Mesendoderm (in vitro differentiated cells): ENCODE measurements around the gene PAM.

Source experiments
- DNase-seq: peaks from one replicate; pipeline ENCODE4 v3.0.0; 2013
- H2AK5ac ChIP-seq: 2 replicates; pipeline ENCODE4 v1.6.1; 2013; ENCODE audit warnings: low read length, inconsistent platforms
- H2BK120ac ChIP-seq: 2 replicates; pipeline ENCODE4 v1.6.1; 2013; ENCODE audit warnings: low read depth, mild to moderate bottlenecking, low read length, moderate library complexity, mixed read lengths
- H2BK15ac ChIP-seq: replicated peaks from 2 replicates; pipeline ENCODE4 v1.6.1; 2013; ENCODE audit warnings: low read depth, mild to moderate bottlenecking, moderate library complexity
- H2BK5ac ChIP-seq: 2 replicates; pipeline ENCODE4 v1.6.1; 2013; ENCODE audit warnings: low read length, inconsistent platforms
- H3K18ac ChIP-seq: 2 replicates; pipeline ENCODE4 v1.6.1; 2013; ENCODE audit warnings: mild to moderate bottlenecking, low read length, mixed read lengths
- H3K23ac ChIP-seq: one replicate; pipeline ENCODE4 v1.6.1; 2013; ENCODE audit warnings: low read length
- H3K27ac ChIP-seq: 2 replicates; pipeline ENCODE4 v1.5.1; 2013; ENCODE audit warnings: low read depth, mild to moderate bottlenecking, inconsistent platforms, low read length, moderate library complexity
- H3K27me3 ChIP-seq: 2 replicates; pipeline ENCODE4 v1.6.1; 2013; ENCODE audit warnings: low read length, control low read depth, mild to moderate bottlenecking, inconsistent platforms; ENCODE audit not compliant: insufficient read depth, poor library complexity
- H3K36me3 ChIP-seq: 2 replicates; pipeline ENCODE4 v1.6.1; 2013; ENCODE audit warnings: low read length, inconsistent platforms; ENCODE audit not compliant: control insufficient read depth, insufficient read depth
- H3K4ac ChIP-seq: one replicate; pipeline ENCODE4 v1.6.1; 2013; ENCODE audit warnings: low read depth, mild to moderate bottlenecking, low read length, moderate library complexity
- H3K4me1 ChIP-seq: 2 replicates; pipeline ENCODE4 v1.6.1; 2013; ENCODE audit warnings: low read depth, low read length, inconsistent platforms; ENCODE audit not compliant: control insufficient read depth
- H3K4me2 ChIP-seq: 2 replicates; pipeline ENCODE4 v1.6.1; 2013; ENCODE audit warnings: low read length
- H3K4me3 ChIP-seq: 2 replicates; pipeline ENCODE4 v1.5.1; 2013; ENCODE audit warnings: mild to moderate bottlenecking, low read length
- H3K56ac ChIP-seq: one replicate; pipeline ENCODE4 v1.6.1; 2013; ENCODE audit warnings: low read length
- H3K79me1 ChIP-seq: 2 replicates; pipeline ENCODE4 v1.6.1; 2013; ENCODE audit warnings: low read length, inconsistent platforms
- H3K79me2 ChIP-seq: 2 replicates; pipeline ENCODE4 v1.6.1; 2013; ENCODE audit warnings: mild to moderate bottlenecking, low read length; ENCODE audit not compliant: control insufficient read depth, insufficient read depth
- H3K9ac ChIP-seq: 2 replicates; pipeline ENCODE4 v1.6.1; 2013; ENCODE audit warnings: low read length, inconsistent platforms
- H4K5ac ChIP-seq: one replicate; pipeline ENCODE4 v1.6.1; 2013; ENCODE audit warnings: low read length
- H4K8ac ChIP-seq: one replicate; pipeline ENCODE4 v1.6.1; 2013; ENCODE audit warnings: low read depth, mild to moderate bottlenecking, control low read depth, low read length, moderate library complexity
- WGBS: extraction: QIAGEN DNeasy Blood & Tissue Kit; methylation state at CpG from one replicate; pipeline ENCODE4 v1.1.7; 2013; ENCODE audit warnings: low lambda C conversion rate, missing lambda C conversion rate; ENCODE audit not compliant: insufficient coverage; ENCODE audit errors: extremely low coverage; 5-methylcytosine and 5-hydroxymethylcytosine counted together

Gene PAM

DNA sequence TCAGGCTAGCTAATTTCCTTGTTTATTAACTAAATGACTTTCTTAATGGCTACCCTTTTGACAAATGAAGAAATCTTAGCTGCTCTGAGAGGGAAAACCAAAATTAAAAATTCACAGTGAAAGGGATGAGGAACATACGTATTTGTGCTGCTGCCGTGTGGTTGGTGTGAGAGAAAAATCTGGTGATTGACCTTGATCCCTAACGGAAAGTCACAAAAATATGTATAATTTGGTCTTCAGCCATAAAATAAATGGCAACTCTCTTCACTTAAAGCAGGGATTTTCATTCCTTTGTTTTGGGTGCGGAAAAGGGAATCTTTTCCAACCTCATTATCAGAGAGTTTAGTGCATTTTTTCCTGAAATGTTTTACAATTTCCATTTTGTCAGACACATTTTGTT is 40.4 kb downstream of the PAM start:
- no peak overlapping the region for H3K4me2 ChIP-seq
- DNase-seq: no peak
- H3K79me1 ChIP-seq: no peaks in the 10 kb centered on the region
- H3K9ac ChIP-seq: no peak overlapping the region
- H2AK5ac ChIP-seq: no peak overlapping the region
- no peak overlapping the region for H3K4me3 ChIP-seq
- no peaks in the 10 kb centered on the region for H3K36me3 ChIP-seq
- H2BK5ac ChIP-seq: no peak overlapping the region
- H4K8ac ChIP-seq: no peak overlapping the region
- peaks cover 5% of the 10 kb centered on the region for H3K4me1 ChIP-seq
- H3K56ac ChIP-seq: no peak overlapping the region
- no peak overlapping the region for H3K23ac ChIP-seq
- no peak overlapping the region for H4K5ac ChIP-seq
- no peaks in the 10 kb centered on the region for H3K27me3 ChIP-seq
- H2BK15ac ChIP-seq: no peak overlapping the region
- H3K4ac ChIP-seq: no peak overlapping the region
- WGBS: no CpG with 5 or more reads among the region's 4 CpGs
- H3K18ac ChIP-seq: no peak overlapping the region
- no peak overlapping the region for H3K27ac ChIP-seq
- H3K79me2 ChIP-seq: no peaks in the 10 kb centered on the region
- no peak overlapping the region for H2BK120ac ChIP-seq

DNA sequence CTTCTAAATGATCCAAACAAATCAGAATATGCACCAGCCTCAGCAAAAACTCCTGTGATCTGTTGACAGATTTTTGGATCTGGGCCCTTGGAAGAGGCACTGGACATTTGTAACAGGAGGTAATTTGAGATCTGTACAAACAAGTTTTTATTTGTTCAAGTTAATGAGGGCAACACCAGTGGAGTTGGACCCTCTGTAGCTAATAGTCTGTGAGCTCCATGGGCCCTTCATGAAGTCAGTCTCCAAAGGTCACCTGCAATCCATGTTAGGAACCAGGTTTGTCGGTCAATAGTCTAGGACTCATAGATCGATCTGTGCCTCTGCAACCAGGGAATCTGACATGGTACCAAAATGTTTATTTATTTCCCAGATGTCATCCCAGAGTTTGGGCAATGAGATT is 40.9 kb downstream of the PAM start:
- Histone ChIP-seq H4K5ac (no peak overlapping the region), H3K79me2 (no peaks in the 10 kb centered on the region), H2BK15ac (no peak overlapping the region), H3K56ac (no peak overlapping the region), H3K4me2 (no peak overlapping the region), H3K27me3 (no peaks in the 10 kb centered on the region), H3K23ac (no peak overlapping the region), H3K27ac (no peak overlapping the region), H3K4ac (no peak overlapping the region), H3K18ac (no peak overlapping the region), H3K9ac (no peak overlapping the region), H2BK5ac (no peak overlapping the region), H3K4me3 (no peak overlapping the region), H2AK5ac (no peak overlapping the region), H3K36me3 (no peaks in the 10 kb centered on the region), H3K4me1 (peaks cover 5% of the 10 kb centered on the region), H4K8ac (no peak overlapping the region), H2BK120ac (no peak overlapping the region), H3K79me1 (no peaks in the 10 kb centered on the region)
- no CpG with 5 or more reads among the region's 2 CpGs for WGBS
- no peak for DNase-seq

DNA sequence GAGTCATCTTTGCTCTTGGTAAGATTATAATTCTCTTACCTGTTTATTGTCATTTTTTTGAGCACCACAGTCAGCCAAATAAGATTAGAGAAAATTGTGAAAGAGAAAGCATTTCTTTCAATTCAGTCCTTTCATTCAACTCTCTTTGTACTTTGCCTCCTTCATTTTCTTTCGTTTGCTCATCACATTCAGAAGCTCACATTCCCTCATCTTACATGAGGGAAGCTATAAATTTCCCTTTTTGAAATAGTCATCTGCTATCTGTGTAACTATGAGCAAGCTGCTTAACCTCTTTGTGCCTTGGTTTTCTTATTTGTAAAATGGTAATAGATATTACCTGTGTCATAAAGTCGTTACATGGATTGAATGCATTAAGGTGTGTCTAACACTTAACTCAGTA is 41.4 kb downstream of the PAM start:
- WGBS: no CpG with 5 or more reads among the region's 2 CpGs
- no peaks in the 10 kb centered on the region for H3K79me2 ChIP-seq
- H2BK120ac ChIP-seq: no peak overlapping the region
- H3K4me3 ChIP-seq: no peak overlapping the region
- no peak overlapping the region for H2BK15ac ChIP-seq
- no peaks in the 10 kb centered on the region for H3K36me3 ChIP-seq
- H2BK5ac ChIP-seq: no peak overlapping the region
- DNase-seq: no peak
- no peak overlapping the region for H3K18ac ChIP-seq
- H3K27ac ChIP-seq: no peak overlapping the region
- no peak overlapping the region for H4K5ac ChIP-seq
- no peak overlapping the region for H3K4me2 ChIP-seq
- no peaks in the 10 kb centered on the region for H3K79me1 ChIP-seq
- peaks cover 5% of the 10 kb centered on the region for H3K4me1 ChIP-seq
- no peak overlapping the region for H3K9ac ChIP-seq
- no peak overlapping the region for H2AK5ac ChIP-seq
- no peak overlapping the region for H3K56ac ChIP-seq
- H4K8ac ChIP-seq: no peak overlapping the region
- no peaks in the 10 kb centered on the region for H3K27me3 ChIP-seq
- H3K23ac ChIP-seq: no peak overlapping the region
- no peak overlapping the region for H3K4ac ChIP-seq

DNA sequence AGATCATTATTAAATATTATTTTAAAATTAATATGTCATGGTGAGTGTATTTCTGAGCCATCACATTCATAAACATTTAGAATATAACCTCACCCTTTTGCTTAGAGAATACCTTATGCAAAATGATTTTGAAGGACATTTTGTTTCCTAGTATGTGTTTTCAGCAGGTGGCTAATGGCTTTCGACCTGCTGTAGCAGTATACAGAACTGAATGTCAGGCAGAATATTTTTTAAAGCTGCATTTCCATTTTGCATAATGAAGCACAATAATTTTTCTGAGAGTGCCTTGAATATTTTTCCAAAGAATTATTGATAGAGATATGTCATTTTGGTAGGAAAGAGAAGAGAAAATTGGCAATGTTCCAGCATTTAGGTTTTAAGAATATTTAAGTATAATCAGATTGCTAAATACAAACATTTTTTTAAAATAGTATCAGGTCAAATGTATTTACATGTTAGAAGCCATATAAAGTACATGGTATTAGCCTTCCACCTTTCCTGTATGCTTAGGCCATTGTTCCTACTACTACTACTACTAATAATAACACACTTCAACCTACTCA is 42.3 kb downstream of the PAM start:
- H3K18ac ChIP-seq: no peak overlapping the region
- no peak overlapping the region for H3K23ac ChIP-seq
- no peak overlapping the region for H3K9ac ChIP-seq
- H3K27ac ChIP-seq: no peak overlapping the region
- no peak for DNase-seq
- H3K4me2 ChIP-seq: no peak overlapping the region
- no peaks in the 10 kb centered on the region for H3K36me3 ChIP-seq
- H2BK15ac ChIP-seq: no peak overlapping the region
- no peak overlapping the region for H2AK5ac ChIP-seq
- H4K8ac ChIP-seq: no peak overlapping the region
- no peak overlapping the region for H3K4me3 ChIP-seq
- WGBS: no CpG with 5 or more reads among the region's 1 CpG
- no peaks in the 10 kb centered on the region for H3K79me2 ChIP-seq
- H3K4me1 ChIP-seq: peaks cover 5% of the 10 kb centered on the region
- H3K79me1 ChIP-seq: no peaks in the 10 kb centered on the region
- H3K27me3 ChIP-seq: no peaks in the 10 kb centered on the region
- H4K5ac ChIP-seq: no peak overlapping the region
- H2BK120ac ChIP-seq: no peak overlapping the region
- no peak overlapping the region for H2BK5ac ChIP-seq
- no peak overlapping the region for H3K56ac ChIP-seq
- H3K4ac ChIP-seq: no peak overlapping the region

DNA sequence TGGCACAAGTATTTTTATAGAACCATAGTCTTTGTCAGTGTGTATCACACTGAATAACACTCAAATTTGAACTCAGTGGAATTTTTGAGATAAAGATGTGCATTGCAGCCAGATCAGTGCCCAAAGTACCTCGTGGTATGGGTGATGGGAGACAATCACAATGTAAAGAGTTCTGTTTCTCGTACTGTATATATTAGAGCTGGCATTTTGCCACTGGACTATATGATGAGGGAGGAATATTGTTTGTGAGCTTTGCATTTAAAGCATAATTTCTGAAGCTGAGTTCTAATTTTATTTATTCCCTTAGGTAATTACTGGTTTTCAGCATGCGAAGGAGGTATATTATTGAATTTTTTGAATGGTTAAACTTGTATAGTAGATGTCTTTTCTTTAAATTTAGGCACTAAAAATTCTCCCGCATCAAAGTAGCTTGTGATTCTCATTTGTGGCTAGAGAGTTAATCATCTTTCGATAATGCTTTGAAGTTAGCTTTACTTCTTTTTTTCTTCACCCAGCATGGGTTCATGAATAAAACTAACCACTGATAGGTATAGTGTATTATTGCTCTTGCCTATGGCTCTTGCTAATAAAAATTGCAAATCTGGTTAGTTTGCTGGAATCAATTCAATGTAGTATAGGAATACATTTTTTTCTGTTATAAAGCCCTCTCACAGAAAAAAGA is 43.1 kb downstream of the PAM start:
- DNase-seq: no peak
- H3K36me3 ChIP-seq: no peaks in the 10 kb centered on the region
- H2BK5ac ChIP-seq: no peak overlapping the region
- no peak overlapping the region for H4K5ac ChIP-seq
- no peaks in the 10 kb centered on the region for H3K79me2 ChIP-seq
- H2AK5ac ChIP-seq: no peak overlapping the region
- H3K56ac ChIP-seq: no peak overlapping the region
- no peak overlapping the region for H3K18ac ChIP-seq
- WGBS: 100% methylated on average over 1 of the region's 5 CpGs
- H2BK15ac ChIP-seq: no peak overlapping the region
- no peak overlapping the region for H3K4me2 ChIP-seq
- no peaks in the 10 kb centered on the region for H3K27me3 ChIP-seq
- H3K27ac ChIP-seq: no peak overlapping the region
- H3K23ac ChIP-seq: no peak overlapping the region
- H2BK120ac ChIP-seq: no peak overlapping the region
- H3K4ac ChIP-seq: no peak overlapping the region
- H4K8ac ChIP-seq: no peak overlapping the region
- no peak overlapping the region for H3K9ac ChIP-seq
- H3K79me1 ChIP-seq: no peaks in the 10 kb centered on the region
- H3K4me3 ChIP-seq: no peak overlapping the region
- H3K4me1 ChIP-seq: peaks cover 5% of the 10 kb centered on the region

DNA sequence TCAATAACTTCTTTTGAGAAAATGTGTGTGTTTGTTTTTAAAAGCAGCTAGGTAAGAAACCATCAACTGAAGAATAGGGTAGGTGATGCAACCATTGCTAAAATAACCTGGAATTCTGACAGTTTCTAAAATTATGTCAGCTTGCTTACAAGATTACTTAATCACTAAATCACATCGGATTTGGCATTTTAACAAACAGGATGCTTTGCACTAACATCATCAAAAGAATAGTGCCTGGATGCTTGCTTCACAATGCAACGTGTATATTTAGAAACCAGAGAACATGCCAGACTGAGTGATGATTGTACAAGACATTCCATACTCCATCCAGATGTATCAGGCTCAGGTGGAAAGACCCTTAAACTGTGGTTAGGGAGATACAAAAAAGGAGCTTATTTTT is 43.9 kb downstream of the PAM start:
- H3K27me3 ChIP-seq: no peaks in the 10 kb centered on the region
- no peak overlapping the region for H3K23ac ChIP-seq
- H3K9ac ChIP-seq: no peak overlapping the region
- no peak for DNase-seq
- no peaks in the 10 kb centered on the region for H3K79me2 ChIP-seq
- H2BK120ac ChIP-seq: no peak overlapping the region
- H3K4me2 ChIP-seq: no peak overlapping the region
- H2AK5ac ChIP-seq: no peak overlapping the region
- H3K4me1 ChIP-seq: peaks cover 5% of the 10 kb centered on the region
- no peak overlapping the region for H3K4me3 ChIP-seq
- H4K5ac ChIP-seq: no peak overlapping the region
- no peaks in the 10 kb centered on the region for H3K36me3 ChIP-seq
- H3K27ac ChIP-seq: no peak overlapping the region
- no peak overlapping the region for H2BK15ac ChIP-seq
- WGBS: no CpG with 5 or more reads among the region's 2 CpGs
- no peak overlapping the region for H3K4ac ChIP-seq
- H3K56ac ChIP-seq: no peak overlapping the region
- no peaks in the 10 kb centered on the region for H3K79me1 ChIP-seq
- no peak overlapping the region for H2BK5ac ChIP-seq
- H4K8ac ChIP-seq: peak overlapping the region; percentile 13
- H3K18ac ChIP-seq: no peak overlapping the region
